ENCODE results near the gene PHYHD1.

The PHYHD1 gene

GRCh38 chr9:128894764-128895163 is 26.0 kb upstream of the PHYHD1 start:
- Histone ChIP-seq H3K27ac (ENCODE audit: poor library complexity, severe bottlenecking) (peak overlapping the region; percentile 91), H3K4me1 (ENCODE audit: insufficient read depth, poor library complexity, severe bottlenecking) (peaks cover 47% of the 10 kb centered on the region), H3K4me3 (ENCODE audit: severe bottlenecking) (no peak overlapping the region), H3K27me3 (ENCODE audit: insufficient read depth, poor library complexity, severe bottlenecking) (no peaks in the 10 kb centered on the region), H3K9me3 (ENCODE audit: severe bottlenecking) (no peaks in the 10 kb centered on the region), H3K36me3 (ENCODE audit: low read depth) (peaks cover 79% of the 10 kb centered on the region)
- ATAC-seq (ENCODE audit: low read depth) (no peak), DNase-seq (ENCODE audit: low spot score) (no peak)
- TF ChIP-seq CTCF (IDR thresholded peaks at IDR 0.05; ENCODE audit: poor library complexity, severe bottlenecking) = no peak

GRCh38 chr9:128895556-128895955 is 25.2 kb upstream of the PHYHD1 start:
- H3K36me3 ChIP-seq (ENCODE audit: low read depth) = peaks cover 82% of the 10 kb centered on the region
- no peak for TF ChIP-seq CTCF (IDR thresholded peaks at IDR 0.05; ENCODE audit: poor library complexity, severe bottlenecking)
- peak overlapping the region; percentile 91 for H3K27ac ChIP-seq (ENCODE audit: poor library complexity, severe bottlenecking)
- ATAC-seq (ENCODE audit: low read depth) = no peak
- H3K9me3 ChIP-seq (ENCODE audit: severe bottlenecking) = no peaks in the 10 kb centered on the region
- H3K4me3 ChIP-seq (ENCODE audit: severe bottlenecking) = no peak overlapping the region
- no peaks in the 10 kb centered on the region for H3K27me3 ChIP-seq (ENCODE audit: insufficient read depth, poor library complexity, severe bottlenecking)
- no peak for DNase-seq (ENCODE audit: low spot score)
- H3K4me1 ChIP-seq (ENCODE audit: insufficient read depth, poor library complexity, severe bottlenecking) = peaks cover 46% of the 10 kb centered on the region

- peaks cover 67% of the 10 kb centered on the region for H3K36me3 ChIP-seq (ENCODE audit: low read depth)
- H3K27ac ChIP-seq (ENCODE audit: poor library complexity, severe bottlenecking) = peak overlapping the region; percentile 91
- peaks cover 45% of the 10 kb centered on the region for H3K4me1 ChIP-seq (ENCODE audit: insufficient read depth, poor library complexity, severe bottlenecking)
- DNase-seq (ENCODE audit: low spot score) (no peak), ATAC-seq (ENCODE audit: low read depth) (no peak)
- no peak overlapping the region for H3K4me3 ChIP-seq (ENCODE audit: severe bottlenecking)
- no peak for TF ChIP-seq CTCF (IDR thresholded peaks at IDR 0.05; ENCODE audit: poor library complexity, severe bottlenecking)
- H3K27me3 ChIP-seq (ENCODE audit: insufficient read depth, poor library complexity, severe bottlenecking) = no peaks in the 10 kb centered on the region
- no peaks in the 10 kb centered on the region for H3K9me3 ChIP-seq (ENCODE audit: severe bottlenecking)
Observed at GRCh38 chr9:128898382-128898781, 22.4 kb upstream of the PHYHD1 start.

- Histone ChIP-seq H3K27ac (ENCODE audit: poor library complexity, severe bottlenecking) (peak overlapping the region; percentile 91), H3K9me3 (ENCODE audit: severe bottlenecking) (no peaks in the 10 kb centered on the region), H3K36me3 (ENCODE audit: low read depth) (peaks cover 62% of the 10 kb centered on the region), H3K4me3 (ENCODE audit: severe bottlenecking) (no peak overlapping the region), H3K27me3 (ENCODE audit: insufficient read depth, poor library complexity, severe bottlenecking) (no peaks in the 10 kb centered on the region), H3K4me1 (ENCODE audit: insufficient read depth, poor library complexity, severe bottlenecking) (peaks cover 51% of the 10 kb centered on the region)
- ATAC-seq (ENCODE audit: low read depth) (no peak), DNase-seq (ENCODE audit: low spot score) (no peak)
- no peak for TF ChIP-seq CTCF (IDR thresholded peaks at IDR 0.05; ENCODE audit: poor library complexity, severe bottlenecking)
Observed at GRCh38 chr9:128898845-128899565, 21.8 kb upstream of the PHYHD1 start.

All from RWPE2 (cell line).